Fibroblast of peridontal ligament (primary cell): Measurements from ENCODE around the gene ALKAL2.

ENCODE experiments used
- DNase-seq: peaks from one replicate; pipeline ENCODE4 v3.0.0-alpha.2; 2010; ENCODE audit errors: extremely low read depth

ALKAL2 gene

GRCh38 chr2:270861-271260 is 17.0 kb downstream of the ALKAL2 start:
- no peak for DNase-seq

DNA sequence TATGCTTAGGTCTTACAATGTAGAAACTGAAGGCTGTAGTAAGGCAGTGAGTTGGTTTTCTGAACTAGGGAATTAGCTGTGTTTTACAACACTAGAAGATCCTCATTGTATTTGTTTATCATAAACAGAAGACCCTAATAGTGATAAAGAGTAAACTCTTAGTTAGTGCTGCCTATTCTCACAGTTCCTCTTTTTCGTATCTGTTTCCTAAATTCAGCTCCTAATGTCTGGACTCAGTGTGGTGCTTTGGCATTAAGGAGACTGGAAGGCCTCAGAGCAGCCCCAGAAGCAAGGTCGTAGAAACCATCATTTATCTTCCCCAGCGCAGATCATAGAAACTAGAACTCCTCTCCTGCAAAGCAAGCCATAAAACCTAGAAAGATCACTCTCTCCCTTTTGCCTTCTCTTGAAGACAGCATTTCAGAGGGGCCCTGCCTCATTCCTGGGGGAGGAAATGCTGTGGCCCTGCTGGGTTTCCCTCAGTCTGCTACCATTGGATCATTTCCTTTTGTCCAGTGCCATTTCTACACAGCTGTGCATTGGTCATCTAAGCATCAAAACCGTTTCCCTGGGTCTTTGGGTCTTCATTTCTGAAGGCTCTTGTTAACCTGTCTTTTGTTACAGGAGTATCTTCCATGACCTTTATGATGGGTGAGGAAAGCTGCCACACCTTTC is 18.4 kb downstream of the ALKAL2 start:
- DNase-seq, result no peak

DNA sequence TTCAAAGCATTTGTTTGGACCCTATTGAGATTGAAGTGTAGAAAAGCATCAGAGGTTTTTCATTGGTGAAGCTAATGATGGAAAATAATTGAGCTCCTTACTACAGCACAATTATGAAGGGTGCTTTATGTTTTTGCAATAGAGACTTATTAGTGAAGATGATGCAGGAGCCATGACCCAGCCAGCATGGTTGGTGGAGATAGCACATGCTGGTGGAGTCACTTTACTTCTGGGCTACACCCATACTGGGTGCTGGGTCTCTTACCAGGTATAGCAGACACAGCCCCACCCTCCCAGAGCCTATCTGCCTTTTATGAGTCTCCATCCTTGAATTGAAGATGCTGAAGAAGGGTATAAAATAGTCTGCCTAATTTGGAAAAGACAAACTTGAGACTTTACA is 19.6 kb downstream of the ALKAL2 start:
- no peak for DNase-seq

GRCh38 chr2:264493-265468 is 23.1 kb downstream of the ALKAL2 start, which contains the start of gene ACP1:
Gene ACP1, plus strand, starts transcription at chr2:264947. Its CDS starts 18 bp downstream, at chr2:264965.
- DNase-seq, result peak; percentile 91

DNA sequence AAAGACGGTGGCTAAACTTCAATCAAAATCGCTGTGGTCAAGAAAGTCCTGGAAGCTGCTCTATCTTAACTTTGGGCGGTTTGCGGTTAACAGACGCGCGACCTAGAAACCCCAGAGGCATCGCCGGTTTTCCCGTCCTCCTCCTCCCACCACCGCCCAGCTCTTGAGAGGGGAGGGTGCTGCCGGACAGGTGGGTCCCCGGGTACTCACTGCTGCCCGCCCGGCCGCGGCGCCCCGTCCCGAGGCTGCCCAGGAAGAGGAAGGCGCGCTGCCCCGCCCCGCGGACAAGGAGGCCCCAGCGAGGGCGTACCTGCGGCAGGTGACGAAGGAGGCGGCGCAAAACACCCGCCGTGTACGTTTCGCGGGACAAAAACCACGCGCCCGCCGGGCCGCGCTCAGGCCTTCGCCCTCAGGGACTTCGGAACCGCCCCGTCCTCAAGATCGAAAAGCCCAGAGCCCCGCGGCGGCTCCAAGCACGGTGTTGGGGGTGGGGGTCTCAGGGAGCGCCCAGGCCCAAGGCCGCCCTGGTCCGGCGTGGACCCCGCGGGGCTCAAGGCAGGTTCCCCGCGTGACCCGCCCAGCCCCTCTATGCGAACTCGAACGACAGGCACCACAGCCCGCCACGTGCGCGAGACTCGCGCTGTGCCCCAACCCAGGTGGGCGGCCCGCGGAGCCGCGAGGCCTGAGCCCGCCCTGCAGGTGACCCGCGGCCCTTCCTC is 24.0 kb downstream of the ALKAL2 start, which contains the start of gene SH3YL1:
TSS of gene SH3YL1 (minus strand) at position 259 of the 719 bp plus-strand sequence. CDS start at position 211, 48 bp downstream.
- DNase-seq, result peak; percentile 21

- no peak for DNase-seq
Observed at GRCh38 chr2:263022-263738, 24.7 kb downstream of the ALKAL2 start.

DNA sequence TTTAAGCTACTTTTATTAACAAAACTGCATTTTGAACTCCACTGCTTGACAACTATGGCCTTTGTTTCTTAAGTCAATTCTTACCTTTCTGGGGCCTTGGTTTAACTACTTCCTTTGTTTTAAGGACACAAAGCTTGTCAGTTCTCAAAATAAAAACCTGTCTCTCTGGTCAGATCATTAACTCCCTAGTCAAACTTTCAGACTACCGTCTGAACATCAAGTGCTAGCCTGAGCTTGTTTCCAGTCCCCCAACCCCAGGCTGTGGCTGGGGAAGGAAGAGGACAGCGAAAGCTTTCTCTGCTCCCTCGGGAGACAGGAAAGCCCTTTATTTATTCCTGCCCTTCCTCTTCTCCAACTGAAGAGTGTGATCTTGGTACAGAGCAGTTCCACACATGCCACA is 25.8 kb downstream of the ALKAL2 start:
- no peak for DNase-seq

DNA sequence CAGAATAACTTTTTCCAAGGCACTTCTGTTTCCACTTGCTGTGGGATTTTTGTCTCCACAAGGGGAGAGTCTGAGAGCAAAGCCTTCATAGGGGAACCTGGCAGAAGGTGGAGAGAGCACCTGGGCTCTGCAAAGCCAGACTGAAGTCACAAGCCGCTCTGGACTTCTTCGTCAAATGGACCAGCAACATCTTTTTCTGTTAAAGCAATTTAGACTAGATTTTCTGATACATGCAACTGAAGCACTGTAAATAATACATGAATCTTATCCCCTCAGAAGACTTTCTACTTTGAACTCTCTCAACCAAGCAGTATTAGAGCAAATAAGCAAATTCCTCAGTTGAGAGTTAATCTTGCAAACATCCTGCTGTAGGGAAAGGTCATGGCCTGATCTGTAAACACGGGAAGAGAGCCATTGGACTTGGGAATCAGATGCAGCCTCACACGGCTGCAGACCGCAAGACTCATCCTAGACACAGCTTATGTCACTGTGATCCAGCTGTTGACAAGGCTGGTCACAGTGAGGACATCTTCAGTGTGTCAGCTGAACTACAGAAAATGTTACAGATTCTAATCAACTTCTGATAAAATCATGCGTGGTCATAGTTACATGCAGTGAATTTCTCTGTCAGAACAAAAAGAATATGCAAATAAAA is 27.3 kb downstream of the ALKAL2 start:
- peak; percentile 11 for DNase-seq

- no peak for DNase-seq
Observed at GRCh38 chr2:259789-260331, 28.0 kb downstream of the ALKAL2 start.

GRCh38 chr2:258933-259332 is 29.0 kb downstream of the ALKAL2 start:
- DNase-seq, result no peak

DNA sequence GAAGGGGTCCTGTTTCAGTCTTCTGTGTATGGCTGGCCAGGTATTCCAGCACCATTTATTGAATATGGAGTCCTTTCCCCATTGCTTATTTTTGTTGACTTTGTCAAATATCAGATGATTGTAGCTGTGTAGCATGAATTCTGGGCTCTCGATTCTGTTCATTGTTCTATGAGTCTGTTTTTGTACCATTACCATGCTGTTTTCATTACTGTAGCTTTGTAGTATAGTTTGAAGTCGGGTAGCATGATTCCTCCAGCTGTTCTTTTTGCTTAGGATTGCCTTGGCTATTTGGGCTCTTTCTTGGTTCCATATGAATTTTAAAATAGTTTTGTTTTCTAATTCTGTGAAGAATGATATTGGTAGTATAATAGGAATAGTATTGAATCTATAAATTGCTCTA is 30.0 kb downstream of the ALKAL2 start:
- DNase-seq, result no peak

DNA sequence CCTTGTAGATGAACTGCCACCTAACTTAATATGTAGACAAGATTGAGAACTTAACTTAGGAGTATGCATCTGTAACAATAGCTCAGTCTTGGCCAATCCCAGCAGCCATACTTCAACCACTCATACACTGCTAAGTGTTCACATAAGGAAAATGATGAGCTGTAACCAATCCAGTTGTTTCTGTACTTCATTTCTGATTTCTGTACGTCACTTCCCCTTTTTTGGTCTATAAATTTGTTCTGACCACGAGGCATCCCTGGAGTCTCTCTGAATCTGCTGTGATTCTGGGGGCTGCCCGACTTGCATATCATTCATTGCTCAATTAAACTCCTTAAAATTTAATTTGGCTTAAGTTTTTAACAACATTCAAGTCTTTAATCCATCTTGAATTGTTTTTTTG is 30.5 kb downstream of the ALKAL2 start:
- no peak for DNase-seq

- no peak for DNase-seq
Observed at GRCh38 chr2:256094-256493, 31.8 kb downstream of the ALKAL2 start.

DNA sequence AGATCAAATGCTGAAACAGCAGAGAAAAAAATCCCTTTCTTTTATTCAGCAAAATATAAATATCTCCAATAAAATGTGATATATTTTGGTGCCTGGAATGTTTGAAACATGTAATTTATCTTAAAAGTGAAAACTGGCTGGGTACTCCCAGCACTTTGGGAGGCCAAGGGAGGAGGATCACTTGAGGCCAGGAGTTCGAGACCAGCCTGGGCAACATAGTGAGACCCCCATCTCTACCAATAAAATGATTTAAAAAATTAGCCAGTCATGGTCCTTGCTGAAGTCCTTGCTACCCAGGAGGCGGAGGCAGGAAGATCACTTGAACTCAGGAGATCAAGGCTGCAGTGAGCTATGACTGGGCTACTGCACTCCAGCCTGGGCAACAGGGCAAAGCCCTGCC is 32.7 kb downstream of the ALKAL2 start:
- no peak for DNase-seq

GRCh38 chr2:254241-254640 is 33.6 kb downstream of the ALKAL2 start:
- DNase-seq, result no peak

DNA sequence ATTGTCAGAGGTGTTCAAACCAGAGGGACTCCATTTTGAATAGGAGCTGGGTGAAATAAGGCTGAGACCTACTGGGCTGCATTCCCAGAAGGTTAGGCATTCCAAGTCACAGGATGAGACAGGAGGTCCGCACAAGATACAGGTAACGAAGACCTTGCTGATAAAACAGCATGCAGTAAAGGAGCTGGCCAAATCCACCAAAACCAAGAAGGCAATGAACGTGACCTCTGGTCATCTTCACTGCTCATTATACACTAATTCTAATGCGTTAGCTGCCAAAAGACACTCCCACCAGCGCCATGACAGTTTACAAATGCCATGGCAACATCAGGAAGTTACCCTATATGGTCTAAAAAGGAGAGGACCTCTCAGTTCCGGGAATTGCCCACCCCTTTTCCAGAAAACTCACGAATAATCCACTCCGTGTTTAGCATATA is 34.7 kb downstream of the ALKAL2 start:
- DNase-seq, result no peak

DNA sequence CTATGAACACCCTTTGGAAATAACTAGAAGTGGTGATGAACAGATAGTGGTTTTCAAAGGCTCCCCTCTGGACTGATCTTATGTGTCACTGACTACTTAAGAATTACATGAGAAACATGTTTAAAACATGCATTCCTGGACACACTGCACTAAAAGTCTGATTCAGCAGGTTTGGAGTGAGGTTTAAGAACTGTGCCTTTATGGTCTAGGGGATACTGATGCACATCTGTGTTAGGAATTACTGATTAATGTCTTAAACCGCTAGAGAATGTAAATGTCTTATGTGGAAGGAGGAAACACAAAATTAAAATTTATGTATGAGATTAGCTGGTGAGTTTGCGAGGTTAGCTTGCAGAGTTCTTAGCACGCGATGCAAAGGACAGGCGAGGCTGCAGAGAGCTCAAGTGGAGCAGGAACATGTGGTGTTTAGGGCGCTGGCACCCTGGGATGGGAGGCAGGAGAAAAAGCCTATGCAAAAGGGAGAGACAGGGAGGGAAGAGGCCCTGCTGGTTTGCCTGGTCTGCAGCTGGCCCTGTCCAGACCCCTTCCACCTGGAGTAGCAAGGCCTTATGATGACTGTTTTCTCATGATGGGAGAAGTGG is 35.8 kb downstream of the ALKAL2 start:
- no peak for DNase-seq

GRCh38 chr2:249538-250042 is 38.3 kb downstream of the ALKAL2 start:
- no peak for DNase-seq

- no peak for DNase-seq
Observed at GRCh38 chr2:248724-249123, 39.2 kb downstream of the ALKAL2 start.
